K562 (cell line): ENCODE results near the gene PYGO2. TPM values are rescaled to one million over a fixed set of nuclear protein-coding genes. Genes with fewer than 3 reads are reported as not detected.

ENCODE experiments used
- ARID1B ChIP-seq: fragments of 450-650 bp; IDR thresholded peaks from 2 replicates; pipeline ENCODE4 v1.6.1; 2016; ENCODE audit warnings: antibody characterized with exemption, mild to moderate bottlenecking, inconsistent platforms
- BHLHE40 ChIP-seq: IDR thresholded peaks from 2 replicates; pipeline ENCODE4 v1.6.1; 2011; ENCODE audit warnings: low read length, improper control_type of control experiment
- CSDE1 ChIP-seq, 2 experiments: fragments of 450-650 bp; IDR thresholded peaks; 2 replicates each; pipeline ENCODE4 v1.6.1; 2016; ENCODE audit warnings: mild to moderate bottlenecking in 1 of 2
- FOXJ2 ChIP-seq: fragments of 200-800 bp; sonication (Bioruptor generic); IDR thresholded peaks from 2 replicates; pipeline ENCODE4 v1.6.1; 2016; ENCODE audit warnings: missing genetic modification characterization, missing compliant biosample characterization
- GABPB2 ChIP-seq: fragments of 250-450 bp; sonication (Bioruptor Pico); conservative IDR thresholded peaks from 2 replicates; pipeline ENCODE4 v1.5.1; 2021; ENCODE audit warnings: mild to moderate bottlenecking
- HBP1 ChIP-seq: fragments of 450-650 bp; formaldehyde crosslinking; IDR thresholded peaks from 2 replicates; pipeline ENCODE4 v1.4.0; 2022; ENCODE audit warnings: missing genetic modification characterization
- HCFC1 ChIP-seq: IDR thresholded peaks from 2 replicates; pipeline ENCODE4 v1.6.1; 2012; ENCODE audit warnings: low read depth, low read length, improper control_type of control experiment
- MCM5 ChIP-seq: fragments of 450-650 bp; IDR thresholded peaks from 2 replicates; pipeline ENCODE4 v1.6.1; 2016; ENCODE audit warnings: low read depth
- MECOM ChIP-seq: fragments of 250-450 bp; sonication (Bioruptor Pico); IDR thresholded peaks from 2 replicates; pipeline ENCODE4 v1.8.0; 2022; ENCODE audit warnings: inconsistent platforms
- MTA1 ChIP-seq: fragments of 450-650 bp; IDR thresholded peaks from 2 replicates; pipeline ENCODE4 v1.6.1; 2017; ENCODE audit warnings: borderline replicate concordance
- PHF20 ChIP-seq: fragments of 450-650 bp; IDR thresholded peaks from 2 replicates; pipeline ENCODE4 v1.6.1; 2018; ENCODE audit not compliant: partially characterized antibody
- RBM25 ChIP-seq: fragments of 200-400 bp; formaldehyde crosslinking; IDR thresholded peaks from 2 replicates; pipeline ENCODE4 v1.6.1; 2018; ENCODE audit warnings: low read length, low read depth, moderate library complexity; ENCODE audit not compliant: severe bottlenecking
- RCOR1 ChIP-seq, 2 experiments: IDR thresholded peaks; 2 replicates each; pipeline ENCODE4 v1.6.1; 2012; ENCODE audit warnings: low read depth in 2 of 2, low read length in 2 of 2, borderline replicate concordance in 1 of 2, improper control_type of control experiment in 1 of 2
- RNF2 ChIP-seq: sonication (generic); IDR thresholded peaks from 2 replicates; pipeline ENCODE4 v1.6.1; 2016
- STAT5A ChIP-seq: IDR thresholded peaks from 2 replicates; pipeline ENCODE4 v1.6.1; 2012; ENCODE audit warnings: low read length, inconsistent platforms, borderline replicate concordance
- SUPT5H ChIP-seq: fragments of 450-650 bp; IDR thresholded peaks from 2 replicates; pipeline ENCODE4 v1.6.1; 2016
- ZC3H8 ChIP-seq: fragments of 450-650 bp; IDR thresholded peaks from 2 replicates; pipeline ENCODE4 v1.6.1; 2017
- ZNF232 ChIP-seq: sonication (generic); formaldehyde crosslinking; IDR thresholded peaks from 2 replicates; pipeline ENCODE4 v1.8.0; 2022; ENCODE audit warnings: mild to moderate bottlenecking, missing genetic modification reagents
- ZNF316 ChIP-seq: fragments of 450-650 bp; IDR thresholded peaks from 2 replicates; pipeline ENCODE4 v1.6.1; 2016
- polyA plus RNA-seq, 8 experiments: library from polyadenylated mRNA; depleted of rRNA in 4 of 8; stranded (reverse) in 5 of 8; unstranded in 3 of 8; fragments of >200 nt; fragmentation: Nextera tagmentation in 2 of 8; fragmentation: Illumina TruSeq in 1 of 8; extraction: Ambion mirVana in 2 of 8; extraction: Trizol in 1 of 8; gene quantifications; 2 replicates each; pipeline versions ENCODE4 v1.2.1 to v1.2.3, GENCODE V29; 2011 to 2014; ENCODE audit warnings: inconsistent platforms in 1 of 8, missing spikeins in 1 of 8
- total RNA-seq, 7 experiments: library from RNA; depleted of rRNA in 6 of 7; stranded (reverse); fragments of >200 nt in 6 of 7; fragmentation: Illumina TruSeq in 2 of 7; extraction: Trizol in 2 of 7; gene quantifications; 2 replicates each; pipeline versions ENCODE4 v1.2.1 to v1.2.3, GENCODE V29; 2011 to 2021; ENCODE audit warnings: low replicate concordance in 1 of 7
- TF ChIP-seq, protein P1 (sequence below): fragments of 450-650 bp; IDR thresholded peaks from 2 replicates; pipeline ENCODE4 v1.6.1; 2018; ENCODE audit not compliant: partially characterized antibody
- TF ChIP-seq, protein P2 (sequence below): sonication (generic); formaldehyde crosslinking; IDR thresholded peaks from 2 replicates; pipeline ENCODE4 v1.5.0; 2020; ENCODE audit warnings: missing genetic modification reagents
- TF ChIP-seq, protein P3 (sequence below): fragments of 250-450 bp; sonication (Bioruptor Pico); IDR thresholded peaks from 2 replicates; pipeline ENCODE4 v1.5.0; 2021
- TF ChIP-seq, protein P4 (sequence below): fragments of 450-650 bp; formaldehyde crosslinking; IDR thresholded peaks from 2 replicates; pipeline ENCODE4 v1.4.0; 2020; ENCODE audit warnings: mild to moderate bottlenecking, moderate library complexity

Gene PYGO2
- total and polyA plus RNA-seq, 9 of the 15 experiments (the other 6 are each of a cell fraction or from before 2014, with no cell fraction given) = 8.3 to 36.2 (median 18.2) TPM

GRCh38 chr1:155001675-155002463, 40.3 kb upstream of the PYGO2 start (continued):
- TF ChIP-seq, protein P1, sequence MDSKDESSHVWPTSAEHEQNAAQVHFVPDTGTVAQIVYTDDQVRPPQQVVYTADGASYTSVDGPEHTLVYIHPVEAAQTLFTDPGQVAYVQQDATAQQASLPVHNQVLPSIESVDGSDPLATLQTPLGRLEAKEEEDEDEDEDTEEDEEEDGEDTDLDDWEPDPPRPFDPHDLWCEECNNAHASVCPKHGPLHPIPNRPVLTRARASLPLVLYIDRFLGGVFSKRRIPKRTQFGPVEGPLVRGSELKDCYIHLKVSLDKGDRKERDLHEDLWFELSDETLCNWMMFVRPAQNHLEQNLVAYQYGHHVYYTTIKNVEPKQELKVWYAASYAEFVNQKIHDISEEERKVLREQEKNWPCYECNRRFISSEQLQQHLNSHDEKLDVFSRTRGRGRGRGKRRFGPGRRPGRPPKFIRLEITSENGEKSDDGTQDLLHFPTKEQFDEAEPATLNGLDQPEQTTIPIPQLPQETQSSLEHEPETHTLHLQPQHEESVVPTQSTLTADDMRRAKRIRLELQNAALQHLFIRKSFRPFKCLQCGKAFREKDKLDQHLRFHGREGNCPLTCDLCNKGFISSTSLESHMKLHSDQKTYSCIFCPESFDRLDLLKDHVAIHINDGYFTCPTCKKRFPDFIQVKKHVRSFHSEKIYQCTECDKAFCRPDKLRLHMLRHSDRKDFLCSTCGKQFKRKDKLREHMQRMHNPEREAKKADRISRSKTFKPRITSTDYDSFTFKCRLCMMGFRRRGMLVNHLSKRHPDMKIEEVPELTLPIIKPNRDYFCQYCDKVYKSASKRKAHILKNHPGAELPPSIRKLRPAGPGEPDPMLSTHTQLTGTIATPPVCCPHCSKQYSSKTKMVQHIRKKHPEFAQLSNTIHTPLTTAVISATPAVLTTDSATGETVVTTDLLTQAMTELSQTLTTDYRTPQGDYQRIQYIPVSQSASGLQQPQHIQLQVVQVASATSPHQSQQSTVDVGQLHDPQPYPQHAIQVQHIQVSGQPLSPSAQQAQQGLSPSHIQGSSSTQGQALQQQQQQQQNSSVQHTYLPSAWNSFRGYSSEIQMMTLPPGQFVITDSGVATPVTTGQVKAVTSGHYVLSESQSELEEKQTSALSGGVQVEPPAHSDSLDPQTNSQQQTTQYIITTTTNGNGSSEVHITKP = peak; percentile 56
- TF ChIP-seq GABPB2 (CRISPR knock-in tag) (no peak), ZC3H8 (no peak), STAT5A (no peak), ARID1B (peak; percentile 62), PHF20 (peak; percentile 28), MTA1 (peak; percentile 67), RCOR1 (IDR thresholded peaks at IDR 0.05; ENCODE audit: borderline replicate concordance in 1 of 2, low read depth in 2 of 2, low read length in 2 of 2) (0 out of 4 replicates have a peak, but pooled peaks of 1 of the 2 experiments have one; percentile 8), MCM5 (no peak), ZNF316 (no peak), HCFC1 (peak; percentile 29; the same call in 1 of the 2 replicates), FOXJ2 (tag) (peak; percentile 83; the same call in 1 of the 2 replicates), HBP1 (CRISPR knock-in tag) (peak; percentile 93), SUPT5H (peak; percentile 68), RBM25 (no peak), BHLHE40 (peak; percentile 97), MECOM (no peak), ZNF232 (CRISPR knock-in tag) (no peak), CSDE1 (IDR thresholded peaks at IDR 0.05) (no peak), RNF2 (peak; percentile 59; the same call in 1 of the 2 replicates)
- TF ChIP-seq, protein P2, sequence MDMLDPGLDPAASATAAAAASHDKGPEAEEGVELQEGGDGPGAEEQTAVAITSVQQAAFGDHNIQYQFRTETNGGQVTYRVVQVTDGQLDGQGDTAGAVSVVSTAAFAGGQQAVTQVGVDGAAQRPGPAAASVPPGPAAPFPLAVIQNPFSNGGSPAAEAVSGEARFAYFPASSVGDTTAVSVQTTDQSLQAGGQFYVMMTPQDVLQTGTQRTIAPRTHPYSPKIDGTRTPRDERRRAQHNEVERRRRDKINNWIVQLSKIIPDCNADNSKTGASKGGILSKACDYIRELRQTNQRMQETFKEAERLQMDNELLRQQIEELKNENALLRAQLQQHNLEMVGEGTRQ (CRISPR knock-in tag) = no peak
- TF ChIP-seq, protein P3, sequence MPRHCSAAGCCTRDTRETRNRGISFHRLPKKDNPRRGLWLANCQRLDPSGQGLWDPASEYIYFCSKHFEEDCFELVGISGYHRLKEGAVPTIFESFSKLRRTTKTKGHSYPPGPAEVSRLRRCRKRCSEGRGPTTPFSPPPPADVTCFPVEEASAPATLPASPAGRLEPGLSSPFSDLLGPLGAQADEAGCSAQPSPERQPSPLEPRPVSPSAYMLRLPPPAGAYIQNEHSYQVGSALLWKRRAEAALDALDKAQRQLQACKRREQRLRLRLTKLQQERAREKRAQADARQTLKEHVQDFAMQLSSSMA (CRISPR knock-in tag) = no peak
- TF ChIP-seq, protein P4, sequence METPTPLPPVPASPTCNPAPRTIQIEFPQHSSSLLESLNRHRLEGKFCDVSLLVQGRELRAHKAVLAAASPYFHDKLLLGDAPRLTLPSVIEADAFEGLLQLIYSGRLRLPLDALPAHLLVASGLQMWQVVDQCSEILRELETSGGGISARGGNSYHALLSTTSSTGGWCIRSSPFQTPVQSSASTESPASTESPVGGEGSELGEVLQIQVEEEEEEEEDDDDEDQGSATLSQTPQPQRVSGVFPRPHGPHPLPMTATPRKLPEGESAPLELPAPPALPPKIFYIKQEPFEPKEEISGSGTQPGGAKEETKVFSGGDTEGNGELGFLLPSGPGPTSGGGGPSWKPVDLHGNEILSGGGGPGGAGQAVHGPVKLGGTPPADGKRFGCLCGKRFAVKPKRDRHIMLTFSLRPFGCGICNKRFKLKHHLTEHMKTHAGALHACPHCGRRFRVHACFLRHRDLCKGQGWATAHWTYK (CRISPR knock-in tag) = peak; percentile 50; the same call in 1 of the 2 replicates
